Keratinocyte (primary cell): ENCODE data around the gene APAF1.

ENCODE experiments used
- CTCF ChIP-seq, 3 experiments: IDR thresholded peaks in 1 of 3; conservative IDR thresholded peaks in 1 of 3; optimal IDR thresholded peaks in 1 of 3; 2 replicates in 2 of 3; 3 replicates in 1 of 3; pipeline versions ENCODE3 to v1.5.1; 2011; ENCODE audit warnings: low read length in 3 of 3, mild to moderate bottlenecking in 3 of 3, moderate library complexity in 2 of 3, control low read depth in 1 of 3, inconsistent platforms in 1 of 3; ENCODE audit not compliant: insufficient read depth in 2 of 3; ENCODE audit errors: extremely low read depth in 1 of 3
- EZH2 ChIP-seq: IDR thresholded peaks from one replicate; pipeline ENCODE4 v1.6.1; 2012; ENCODE audit warnings: inconsistent platforms, mild to moderate bottlenecking, low read length, moderate library complexity

- TF ChIP-seq EZH2 = no peak
- no peak for TF ChIP-seq CTCF (optimal IDR thresholded peaks at IDR 0.05 in 1 of 3, IDR thresholded peaks at IDR 0.05 in 1 of 3, conservative IDR thresholded peaks at IDR 0.05 in 1 of 3; ENCODE audit: extremely low read depth in 1 of 3, insufficient read depth in 2 of 3, low read length in 3 of 3)
Observed at GRCh38 chr12:98618952-98619351, 26.1 kb upstream of the APAF1 start.
